Suprapubic skin (tissue), 4 donors: ENCODE results near the gene TNIK.

Experiments used
- CTCF ChIP-seq, 2 donors: fragments of 200-600 bp in 1 of 2; fragments of 450-650 bp in 1 of 2; sonication (generic) in 1 of 2; IDR thresholded peaks; one replicate each; pipeline ENCODE4 v1.5.1; 2016 to 2019; ENCODE audit warnings: antibody characterized with exemption in 2 of 2, mild to moderate bottlenecking in 1 of 2, moderate library complexity in 1 of 2
- EP300 ChIP-seq: sonication (generic); formaldehyde crosslinking; IDR thresholded peaks from one replicate; pipeline ENCODE4 v1.6.1; 2017; ENCODE audit warnings: antibody characterized with exemption
- POLR2AphosphoS5 ChIP-seq, 3 donors: sonication (generic); formaldehyde crosslinking; IDR thresholded peaks; one replicate each; pipeline ENCODE4 v1.6.1; 2017; ENCODE audit warnings: antibody characterized with exemption in 3 of 3

GRCh38 chr3:171353423-171353822 lies 106.8 kb downstream of the TNIK start:
- TF ChIP-seq CTCF (IDR thresholded peaks at IDR 0.05), result no peak
- TF ChIP-seq EP300, result no peak
- TF ChIP-seq POLR2AphosphoS5 (IDR thresholded peaks at IDR 0.05), result no peak
